ENCODE results near the gene ANAPC13.

Gene ANAPC13

GRCh38 chr3:134449277-134449676, 36.5 kb downstream of the ANAPC13 start:
- DNase-seq = peak in 2 of 3 experiments; percentile 2 to 8

GRCh38 chr3:134448664-134449063, 37.1 kb downstream of the ANAPC13 start:
- no peak for DNase-seq

GRCh38 chr3:134447351-134447750, 38.4 kb downstream of the ANAPC13 start:
- no peak for DNase-seq

DNA sequence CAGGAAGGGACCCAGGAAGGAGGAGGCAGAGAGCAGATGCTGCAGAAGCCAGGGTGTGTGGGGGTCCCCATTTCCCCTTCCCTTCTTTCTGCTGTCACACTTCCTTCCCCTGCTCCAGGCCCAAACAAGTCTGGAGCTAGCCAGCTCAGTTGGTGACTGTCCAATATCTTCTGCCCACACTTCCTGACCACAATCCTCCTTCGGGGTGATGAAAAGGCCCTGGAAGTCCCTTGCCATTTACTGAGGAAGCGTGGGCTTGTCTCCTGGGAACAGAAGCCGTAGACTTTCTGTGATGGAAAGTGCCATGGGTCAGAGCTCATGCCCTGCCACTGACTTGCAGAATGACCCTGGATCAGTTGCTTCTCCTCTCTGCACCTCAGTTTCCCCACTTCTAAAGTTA, 39.0 kb downstream of the ANAPC13 start:
- DNase-seq = no peak

DNA sequence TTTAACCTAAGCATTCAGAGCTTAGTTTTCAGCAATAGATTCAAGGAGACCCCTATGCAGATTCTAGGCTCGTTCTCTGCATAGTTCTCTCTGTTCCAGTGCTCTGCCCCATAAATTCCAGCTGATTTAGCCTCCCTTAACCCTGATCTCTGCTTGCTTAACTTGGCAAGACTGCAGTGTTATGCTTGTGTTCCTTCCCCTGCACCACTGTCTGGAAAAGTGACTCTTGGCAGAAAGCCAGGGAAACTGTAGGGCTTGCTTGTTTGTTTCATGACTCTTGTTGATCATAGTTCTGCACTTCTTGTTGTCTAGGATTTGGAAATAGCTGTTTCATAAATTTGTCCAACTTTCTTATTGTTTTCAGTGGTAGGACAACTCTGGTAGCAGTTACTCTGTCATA, 40.1 kb downstream of the ANAPC13 start:
- peak in 1 of 3 experiments; percentile 20 for DNase-seq

GRCh38 chr3:134445095-134445494, 40.7 kb downstream of the ANAPC13 start:
- no peak for DNase-seq

DNA sequence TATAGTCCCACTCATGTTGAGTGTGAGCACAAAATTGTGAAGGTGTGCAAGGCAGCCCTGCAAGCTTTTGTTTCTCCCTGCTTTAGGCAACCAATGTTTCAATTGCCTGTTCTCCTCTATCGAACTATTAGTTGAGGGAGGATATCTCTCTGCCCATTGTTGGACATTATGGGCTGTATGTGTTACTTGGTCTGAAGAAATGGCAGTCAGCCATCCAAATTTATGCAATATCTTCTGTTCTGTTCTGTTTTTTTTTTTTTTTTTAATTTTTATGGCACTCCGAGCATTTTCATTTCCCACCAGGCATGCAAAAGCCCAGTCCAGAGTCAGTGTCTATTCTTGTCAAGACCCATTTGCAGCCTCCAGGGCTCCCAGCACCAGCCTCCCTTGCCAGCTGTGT, 44.0 kb downstream of the ANAPC13 start:
- DNase-seq = no peak

GRCh38 chr3:134441321-134441720, 44.5 kb downstream of the ANAPC13 start:
- DNase-seq = no peak

GRCh38 chr3:134437211-134437752, 48.5 kb downstream of the ANAPC13 start:
- no peak for DNase-seq

DNA sequence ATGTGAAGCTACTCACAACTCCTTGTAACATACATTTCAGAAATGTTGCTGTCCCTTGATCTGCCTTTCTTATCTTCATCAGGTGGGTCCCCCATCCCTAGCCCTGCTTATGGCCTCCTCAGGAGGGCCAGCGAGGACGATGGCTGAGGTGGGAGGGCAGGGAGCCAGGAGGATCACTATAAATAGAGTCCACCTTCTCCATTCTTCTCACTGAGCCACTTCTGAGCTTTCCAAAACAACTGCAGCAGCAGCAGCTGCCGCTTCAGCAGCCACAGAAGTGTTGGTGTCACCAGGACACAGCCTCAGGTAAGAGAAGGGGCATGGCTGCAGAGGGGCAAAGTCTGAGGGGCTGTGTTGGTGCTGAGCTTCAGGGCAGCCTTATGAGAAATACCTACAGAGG, 53.5 kb downstream of the ANAPC13 start:
- peak in 1 of 3 experiments; percentile 23 for DNase-seq

GRCh38 chr3:134430950-134431445, 54.8 kb downstream of the ANAPC13 start:
- DNase-seq = peak; percentile 16 to 41 (median 40)

DNA sequence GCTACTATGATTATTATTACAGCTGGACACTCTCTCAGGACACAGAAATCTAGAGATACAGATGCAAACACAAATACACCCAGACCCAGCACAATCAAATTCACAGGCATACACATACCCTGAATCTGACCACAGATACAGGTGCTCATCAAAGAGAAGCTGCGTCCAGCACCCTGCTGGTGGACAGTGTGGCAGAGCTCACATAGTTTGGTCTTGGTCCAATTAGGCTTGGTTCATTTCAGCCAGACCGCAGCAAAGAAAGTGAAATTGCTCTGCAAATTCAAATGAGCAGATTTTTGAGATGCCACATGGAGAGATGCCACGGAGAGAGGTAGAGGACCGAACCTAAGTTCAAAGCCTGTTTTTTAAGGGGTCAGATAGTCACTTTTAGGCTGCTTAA, 55.6 kb downstream of the ANAPC13 start:
- DNase-seq = no peak

DNA sequence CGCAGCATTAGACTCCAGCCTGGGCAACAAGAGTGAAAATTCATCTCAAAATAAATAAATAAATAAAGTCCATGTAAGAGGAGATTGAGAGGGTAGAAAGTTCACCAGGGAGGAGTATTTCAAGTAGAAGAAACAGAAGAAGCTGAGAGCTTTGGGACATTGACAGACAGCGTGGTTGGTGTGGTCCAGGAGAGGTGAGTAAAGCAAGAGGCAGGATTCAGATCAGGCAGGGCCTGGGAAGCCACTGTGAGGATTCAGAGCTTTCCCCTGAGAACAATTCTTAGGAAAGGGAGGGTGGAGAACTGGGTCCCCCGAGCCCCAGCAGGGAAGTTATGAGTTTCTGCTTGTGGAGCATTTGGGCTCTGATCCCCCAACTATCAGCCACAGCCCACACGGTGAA, 57.4 kb downstream of the ANAPC13 start:
- DNase-seq = no peak

Data from NCI-H1417 (cell line).